A549 (cell line): ENCODE measurements around the gene DET1. TPM values are rescaled to one million over a fixed set of nuclear protein-coding genes. Genes with fewer than 3 reads are reported as not detected.
A peak's percentile ranks its signal among the peaks of the same experiment; 100 is the strongest.

ENCODE experiments used
- ATAC-seq, 2 experiments: fragments of 200-7000 bp in 1 of 2; fragments of >200 bp in 1 of 2; cut with Nextera tagmentation in 1 of 2; cut with Tn5 transposase in 1 of 2; 3 replicates each; pipeline versions ENCODE4 v1.8.0 to v1.9.1; 2018 to 2020; ENCODE audit warnings: mild to moderate bottlenecking in 1 of 2, moderate library complexity in 1 of 2
- CTCF ChIA-PET: fragments of 300-600 bp; sonication (Branson Sonifier 250); formaldehyde crosslinking; extraction: SDS; loops from one replicate; lab custom pipeline; 2021; ENCODE audit warnings: antibody characterized with exemption, inconsistent platforms; lab: Yijun Ruan, JAX
- POLR2A ChIA-PET: fragments of 350-600 bp; formaldehyde crosslinking; extraction: SDS; loops from one replicate; lab custom pipeline; 2021; ENCODE audit warnings: antibody characterized with exemption, inconsistent platforms; lab: Yijun Ruan, JAX
- DNase-seq, 2 experiments: peaks; one replicate each; pipeline versions ENCODE4 v3.0.0 to v3.0.0-alpha.2; 2011 to 2016; ENCODE audit warnings: low read depth in 1 of 2, low spot score in 1 of 2
- FAIRE-seq: peaks from 2 replicates; lab custom pipeline; 2011; peaks lifted over from hg19 to GRCh38; lab: Jason Lieb, UNC
- H3K27ac ChIP-seq, 2 experiments: fragments of >200 bp; sonication (Bioruptor Twin); formaldehyde crosslinking; 3 replicates each; pipeline ENCODE4 v1.5.1; 2016 to 2017
- H3K4me1 ChIP-seq: fragments of >200 bp; sonication (Bioruptor Twin); formaldehyde crosslinking; 3 replicates; pipeline ENCODE4 v1.6.1; 2016
- H3K4me2 ChIP-seq: fragments of >200 bp; sonication (Bioruptor Twin); formaldehyde crosslinking; 3 replicates; pipeline ENCODE4 v1.6.1; 2016
- H3K4me3 ChIP-seq: fragments of >200 bp; sonication (Bioruptor Twin); formaldehyde crosslinking; 3 replicates; pipeline ENCODE4 v1.5.1; 2016
- H3K9me3 ChIP-seq: fragments of >200 bp; sonication (Bioruptor Twin); formaldehyde crosslinking; 3 replicates; pipeline ENCODE4 v1.6.1; 2016
- BCL3 ChIP-seq: fragments of >200 bp; sonication (Bioruptor Twin); formaldehyde crosslinking; IDR thresholded peaks from 3 replicates; pipeline ENCODE4 v1.6.1; 2016
- BHLHE40 ChIP-seq: IDR thresholded peaks from 2 replicates; pipeline ENCODE4 v1.6.1; 2012; ENCODE audit warnings: low read depth, low read length, inconsistent platforms
- CBX2 ChIP-seq: fragments of 200-600 bp; sonication (generic); IDR thresholded peaks from 2 replicates; pipeline ENCODE4 v1.6.1; 2016; ENCODE audit warnings: low read depth, mild to moderate bottlenecking, borderline replicate concordance
- CBX8 ChIP-seq: fragments of 200-600 bp; sonication (generic); IDR thresholded peaks from 2 replicates; pipeline ENCODE4 v1.6.1; 2016
- CHD2 ChIP-seq: fragments of 150-350 bp; IDR thresholded peaks from 2 replicates; pipeline ENCODE4 v1.6.1; 2014; ENCODE audit warnings: low read length; ENCODE audit not compliant: partially characterized antibody
- CHD4 ChIP-seq: fragments of 200-600 bp; sonication (generic); IDR thresholded peaks from 2 replicates; pipeline ENCODE4 v1.6.1; 2016; ENCODE audit warnings: antibody characterized with exemption, mild to moderate bottlenecking, borderline replicate concordance
- CTCF ChIP-seq: fragments of >200 bp; sonication (Bioruptor Twin); formaldehyde crosslinking; IDR thresholded peaks from 3 replicates; pipeline ENCODE4 v1.5.1; 2016
- ELK1 ChIP-seq: fragments of 150-350 bp; IDR thresholded peaks from 2 replicates; pipeline ENCODE4 v1.6.1; 2014; ENCODE audit warnings: low read depth, mild to moderate bottlenecking, low read length
- FOSL2 ChIP-seq, 2 experiments: fragments of 450-650 bp in 1 of 2; fragments of >200 bp in 1 of 2; sonication (Bioruptor Twin) in 1 of 2; formaldehyde crosslinking; IDR thresholded peaks; 2 replicates each; pipeline versions ENCODE4 v1.5.0 to v1.6.1; 2016 to 2020; ENCODE audit warnings: mild to moderate bottlenecking in 1 of 2, moderate library complexity in 1 of 2
- GATA3 ChIP-seq: IDR thresholded peaks from 2 replicates; pipeline ENCODE4 v1.6.1; 2012; ENCODE audit warnings: borderline replicate concordance
- HDAC2 ChIP-seq: fragments of 200-600 bp; sonication (generic); IDR thresholded peaks from 2 replicates; pipeline ENCODE4 v1.6.1; 2016
- HEYL ChIP-seq: fragments of 250-450 bp; sonication (Bioruptor Pico); IDR thresholded peaks from 2 replicates; pipeline ENCODE4 v1.8.0; 2021; ENCODE audit warnings: mild to moderate bottlenecking, moderate library complexity
- HOXA7 ChIP-seq: fragments of 250-450 bp; sonication (Bioruptor Pico); IDR thresholded peaks from 2 replicates; pipeline ENCODE4 v1.5.0; 2020; ENCODE audit warnings: mild to moderate bottlenecking, moderate library complexity
- JUN ChIP-seq, 2 experiments: fragments of >200 bp; sonication (Bioruptor Twin); formaldehyde crosslinking; IDR thresholded peaks; 2 replicates in 1 of 2; 3 replicates in 1 of 2; pipeline ENCODE4 v1.6.1; 2016 to 2017
- JUNB ChIP-seq: fragments of >200 bp; sonication (Bioruptor Twin); formaldehyde crosslinking; IDR thresholded peaks from 2 replicates; pipeline ENCODE4 v1.6.1; 2016
- KDM1A ChIP-seq: fragments of 200-600 bp; sonication (generic); IDR thresholded peaks from 2 replicates; pipeline ENCODE4 v1.6.1; 2016; ENCODE audit warnings: low read depth, mild to moderate bottlenecking
- KDM5A ChIP-seq: fragments of 200-600 bp; sonication (generic); IDR thresholded peaks from 2 replicates; pipeline ENCODE4 v1.6.1; 2016; ENCODE audit warnings: antibody characterized with exemption, mild to moderate bottlenecking
- MAX ChIP-seq: IDR thresholded peaks from 2 replicates; pipeline ENCODE4 v1.6.1; 2012
- MAZ ChIP-seq: fragments of 150-350 bp; IDR thresholded peaks from 2 replicates; pipeline ENCODE4 v1.6.1; 2014; ENCODE audit warnings: antibody characterized with exemption, low read depth, low read length, borderline replicate concordance
- MYC ChIP-seq: IDR thresholded peaks from 2 replicates; pipeline ENCODE4 v1.6.1; 2012; ENCODE audit warnings: mild to moderate bottlenecking, inconsistent platforms, low read length, improper control_type of control experiment, borderline replicate concordance
- NFE2L2 ChIP-seq: fragments of 150-350 bp; conservative IDR thresholded peaks from 2 replicates; pipeline ENCODE4 v1.6.1; 2014; ENCODE audit warnings: low read length
- NPAS2 ChIP-seq: fragments of 250-450 bp; sonication (Bioruptor Pico); IDR thresholded peaks from 2 replicates; pipeline ENCODE4 v1.8.0; 2022; ENCODE audit warnings: mild to moderate bottlenecking, moderate library complexity, borderline replicate concordance
- NR3C1 ChIP-seq: fragments of >200 bp; sonication (Bioruptor Twin); formaldehyde crosslinking; IDR thresholded peaks from 3 replicates; pipeline ENCODE4 v1.6.1; 2017
- PBX3 ChIP-seq: IDR thresholded peaks from 2 replicates; pipeline ENCODE4 v1.6.1; 2012
- POLR2A ChIP-seq: IDR thresholded peaks from 2 replicates; pipeline ENCODE4 v1.6.1; 2012; ENCODE audit warnings: mild to moderate bottlenecking, low read length
- RCOR1 ChIP-seq: fragments of 150-350 bp; IDR thresholded peaks from 2 replicates; pipeline ENCODE4 v1.6.1; 2014; ENCODE audit warnings: antibody characterized with exemption, low read length, low read depth
- RNF2 ChIP-seq: fragments of 200-600 bp; sonication (generic); IDR thresholded peaks from 2 replicates; pipeline ENCODE4 v1.6.1; 2016; ENCODE audit warnings: low read depth, mild to moderate bottlenecking, antibody characterized with exemption, moderate library complexity, borderline replicate concordance
- SMC3 ChIP-seq: fragments of >200 bp; sonication (Bioruptor Twin); formaldehyde crosslinking; IDR thresholded peaks from 3 replicates; pipeline ENCODE4 v1.6.1; 2018; ENCODE audit warnings: inconsistent platforms
- ZC3H11A ChIP-seq: fragments of 450-650 bp; IDR thresholded peaks from 2 replicates; pipeline ENCODE4 v1.6.1; 2014; ENCODE audit warnings: antibody characterized with exemption, mild to moderate bottlenecking
- WGBS: methylation state at CpG from one replicate; pipeline ENCODE4 v1.1.6; 2017; ENCODE audit errors: missing lambda C conversion rate; 5-methylcytosine and 5-hydroxymethylcytosine counted together
- polyA plus RNA-seq, 4 experiments: library from polyadenylated mRNA; depleted of rRNA in 3 of 4; stranded (reverse); fragments of >200 nt; fragmentation: RNase III in 1 of 4; extraction: RNeasy Plus Mini Kit Qiagen cat#74134 plus additional on column Dnase treatment in 1 of 4; gene quantifications; 2 replicates in 3 of 4; 3 replicates in 1 of 4; pipeline ENCODE4 v1.2.3, GENCODE V29; 2011 to 2017
- TF ChIP-seq, protein P1 (sequence below): fragments of >200 bp; sonication (Bioruptor Twin); formaldehyde crosslinking; IDR thresholded peaks from 2 replicates; pipeline ENCODE4 v1.6.1; 2016

Gene DET1
- polyA plus RNA-seq, 2 of the 4 experiments (the other 2 are of a cell fraction), result 3.9 to 12.4 TPM

DNA sequence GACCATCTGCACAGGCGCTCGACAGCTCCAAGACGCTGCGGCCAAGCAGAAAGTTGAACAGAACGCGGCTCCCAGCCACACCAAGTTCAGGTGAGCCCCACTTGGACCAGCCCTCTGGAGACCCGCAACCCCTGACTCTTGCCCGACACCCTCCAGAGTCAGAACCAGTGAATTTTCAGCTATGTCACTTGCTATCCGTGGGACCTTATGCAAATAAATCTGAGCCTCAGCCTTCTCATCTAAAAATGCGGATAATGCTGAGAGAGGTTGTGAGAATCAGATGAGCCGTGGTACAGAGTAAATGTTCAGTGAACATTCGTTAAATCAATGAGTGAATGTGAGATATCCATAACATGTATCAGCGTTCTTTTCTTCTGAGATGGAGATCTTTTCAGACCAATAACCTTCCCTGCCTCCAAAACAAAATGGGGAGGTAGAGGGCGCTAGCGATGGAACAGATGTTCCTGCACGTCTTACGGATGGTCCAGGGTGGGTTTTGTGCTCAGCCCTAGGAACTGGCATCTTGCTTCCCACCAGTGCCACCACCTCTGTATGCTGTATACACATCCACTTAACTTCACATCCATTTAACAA is 78.4 kb downstream of the DET1 start:
- Histone ChIP-seq H3K4me3 (peak overlapping the region; percentile 73), H3K9me3 (no peaks in the 10 kb centered on the region), H3K4me1 (peaks cover 18% of the 10 kb centered on the region), H3K4me2 (peak overlapping the region; percentile 75), H3K27ac (peak overlapping the region; percentile 92 to 94)
- peak in 1 of 2 experiments; percentile 25 for DNase-seq
- WGBS, result 7% methylated on average over 13 of the region's 17 CpGs
- ATAC-seq, result peak; percentile 27 to 30; a peak in 4 of 6 replicates
- ChIA-PET CTCF (interaction anchor here (0.6 to 3.3 kb wide), 11 partner anchors 9 to 194 kb away, joined by 3 to 18 read pairs (median 4); no protein-coding TSS in a partner anchor), POLR2A (interaction anchor here (0.7 to 2.6 kb wide), 11 partner anchors 10 to 171 kb away, joined by 3 to 29 read pairs (median 6); partner anchors contain the start of genes AEN and ISG20)
- FAIRE-seq, result no peak
- TF ChIP-seq HEYL (CRISPR knock-in tag) (no peak), CTCF (peak; percentile 50), RCOR1 (no peak), NR3C1 (no peak), RNF2 (no peak), MYC (no peak)
- TF ChIP-seq, protein P1, sequence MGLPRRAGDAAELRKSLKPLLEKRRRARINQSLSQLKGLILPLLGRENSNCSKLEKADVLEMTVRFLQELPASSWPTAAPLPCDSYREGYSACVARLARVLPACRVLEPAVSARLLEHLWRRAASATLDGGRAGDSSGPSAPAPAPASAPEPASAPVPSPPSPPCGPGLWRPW, result no peak

GRCh38 chr15:88467073-88467934 is 79.2 kb downstream of the DET1 start, which contains the start of the genes MRPL46 and MRPS11:
Gene MRPL46, minus strand, starts transcription at chr15:88467388. Its CDS starts 11 bp downstream, at chr15:88467377.
Gene MRPS11, plus strand, starts transcription at chr15:88467708. Its CDS starts 10 bp downstream, at chr15:88467718.
- ATAC-seq (peak; percentile 89 to 97), FAIRE-seq (peak; percentile 43), DNase-seq (peak; percentile 91 to 92)
- ChIA-PET POLR2A (interaction anchor here (0.5 to 2.6 kb wide), 13 partner anchors 11 to 375 kb away, joined by 3 to 29 read pairs (median 5); partner anchors contain the start of genes AEN and ISG20), CTCF (interaction anchor here (0.6 to 3.3 kb wide), 10 partner anchors 10 to 193 kb away, joined by 3 to 18 read pairs (median 4); no protein-coding TSS in a partner anchor)
- Histone ChIP-seq H3K4me3 (peak within 1 kb of the TSS; percentile 73), H3K9me3 (no peaks in the 10 kb centered on the region), H3K4me1 (peaks cover 18% of the 10 kb centered on the region), H3K4me2 (peak within 1 kb of the TSS; percentile 75), H3K27ac (peak within 1 kb of the TSS; percentile 92 to 94)
- under 1% methylated on average over 34 of the region's 55 CpGs for WGBS
- TF ChIP-seq ELK1 (no peak), GATA3 (peak; percentile 87; the same call in 1 of the 2 replicates), CHD2 (peak; percentile 33), NPAS2 (CRISPR knock-in tag) (no peak), POLR2A (peak; percentile 69), MAX (peak; percentile 86), HOXA7 (CRISPR knock-in tag) (no peak), MAZ (no peak), PBX3 (peak; percentile 74; the same call in 1 of the 2 replicates), JUN (IDR thresholded peaks at IDR 0.05) (peak; percentile 76 to 87; a peak in 4 of 5 replicates), FOSL2 (IDR thresholded peaks at IDR 0.05) (no peak), FOSL2 (CRISPR knock-in tag; IDR thresholded peaks at IDR 0.05) (peak; percentile 42), KDM5A (peak; percentile 99), JUNB (no peak), BCL3 (0 out of 3 replicates have a peak, but pooled peaks have one; percentile 71), CBX8 (no peak), HDAC2 (peak; percentile 86; the same call in 1 of the 2 replicates), CBX2 (no peak), NFE2L2 (no peak), SMC3 (no peak), BHLHE40 (peak; percentile 89), ZC3H11A (no peak), CHD4 (no peak), KDM1A (no peak)
- TF ChIP-seq, protein P1, result no peak
